Astrocyte (in vitro differentiated cells and primary cell): ENCODE measurements around the gene DENND6A.

Experiments
- EZH2 ChIP-seq: IDR thresholded peaks from 2 replicates; pipeline ENCODE4 v1.6.1; 2012; ENCODE audit warnings: mild to moderate bottlenecking, low read length, inconsistent platforms; ENCODE audit not compliant: insufficient read depth
- TF ChIP-seq, protein P1 (sequence below): IDR thresholded peaks from 2 replicates; pipeline ENCODE4 v1.5.1; 2011; ENCODE audit warnings: low read depth, mild to moderate bottlenecking, inconsistent platforms, low read length, moderate library complexity; ENCODE audit not compliant: insufficient read depth

DNA sequence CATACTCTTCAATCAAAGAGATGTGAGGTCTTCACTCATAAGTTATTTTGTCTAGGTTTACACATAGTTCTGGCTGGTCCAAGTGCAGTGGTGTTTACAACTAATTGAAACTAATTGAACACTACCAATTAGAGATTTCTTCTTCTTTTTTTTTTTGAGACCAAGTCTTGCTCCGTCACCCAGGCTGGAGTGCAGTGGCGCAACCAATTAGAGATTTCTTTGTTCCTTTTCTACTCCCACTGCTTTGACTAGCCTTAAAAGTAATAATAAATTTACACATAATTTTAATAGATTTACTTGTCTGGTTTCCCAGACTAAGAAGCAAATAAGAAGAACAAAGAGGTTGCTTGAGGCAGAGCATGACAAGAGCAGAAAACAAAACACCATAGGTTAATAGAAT, 6.7 kb upstream of the DENND6A start:
- TF ChIP-seq, protein P1, sequence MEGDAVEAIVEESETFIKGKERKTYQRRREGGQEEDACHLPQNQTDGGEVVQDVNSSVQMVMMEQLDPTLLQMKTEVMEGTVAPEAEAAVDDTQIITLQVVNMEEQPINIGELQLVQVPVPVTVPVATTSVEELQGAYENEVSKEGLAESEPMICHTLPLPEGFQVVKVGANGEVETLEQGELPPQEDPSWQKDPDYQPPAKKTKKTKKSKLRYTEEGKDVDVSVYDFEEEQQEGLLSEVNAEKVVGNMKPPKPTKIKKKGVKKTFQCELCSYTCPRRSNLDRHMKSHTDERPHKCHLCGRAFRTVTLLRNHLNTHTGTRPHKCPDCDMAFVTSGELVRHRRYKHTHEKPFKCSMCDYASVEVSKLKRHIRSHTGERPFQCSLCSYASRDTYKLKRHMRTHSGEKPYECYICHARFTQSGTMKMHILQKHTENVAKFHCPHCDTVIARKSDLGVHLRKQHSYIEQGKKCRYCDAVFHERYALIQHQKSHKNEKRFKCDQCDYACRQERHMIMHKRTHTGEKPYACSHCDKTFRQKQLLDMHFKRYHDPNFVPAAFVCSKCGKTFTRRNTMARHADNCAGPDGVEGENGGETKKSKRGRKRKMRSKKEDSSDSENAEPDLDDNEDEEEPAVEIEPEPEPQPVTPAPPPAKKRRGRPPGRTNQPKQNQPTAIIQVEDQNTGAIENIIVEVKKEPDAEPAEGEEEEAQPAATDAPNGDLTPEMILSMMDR, result no peak
- TF ChIP-seq EZH2, result no peak
